GM12873 (cell line): ENCODE measurements around the gene BNC1.

Experiments
- TF ChIP-seq, protein P1 (sequence below): IDR thresholded peaks from 2 replicates; pipeline ENCODE4 v1.5.1; 2012; ENCODE audit warnings: low read depth, mild to moderate bottlenecking, moderate library complexity, low read length, control low read depth; ENCODE audit not compliant: insufficient read depth; ENCODE audit errors: missing control alignments

The BNC1 gene

GRCh38 chr15:83293201-83293600 is 8.7 kb upstream of the BNC1 start:
- TF ChIP-seq, protein P1, sequence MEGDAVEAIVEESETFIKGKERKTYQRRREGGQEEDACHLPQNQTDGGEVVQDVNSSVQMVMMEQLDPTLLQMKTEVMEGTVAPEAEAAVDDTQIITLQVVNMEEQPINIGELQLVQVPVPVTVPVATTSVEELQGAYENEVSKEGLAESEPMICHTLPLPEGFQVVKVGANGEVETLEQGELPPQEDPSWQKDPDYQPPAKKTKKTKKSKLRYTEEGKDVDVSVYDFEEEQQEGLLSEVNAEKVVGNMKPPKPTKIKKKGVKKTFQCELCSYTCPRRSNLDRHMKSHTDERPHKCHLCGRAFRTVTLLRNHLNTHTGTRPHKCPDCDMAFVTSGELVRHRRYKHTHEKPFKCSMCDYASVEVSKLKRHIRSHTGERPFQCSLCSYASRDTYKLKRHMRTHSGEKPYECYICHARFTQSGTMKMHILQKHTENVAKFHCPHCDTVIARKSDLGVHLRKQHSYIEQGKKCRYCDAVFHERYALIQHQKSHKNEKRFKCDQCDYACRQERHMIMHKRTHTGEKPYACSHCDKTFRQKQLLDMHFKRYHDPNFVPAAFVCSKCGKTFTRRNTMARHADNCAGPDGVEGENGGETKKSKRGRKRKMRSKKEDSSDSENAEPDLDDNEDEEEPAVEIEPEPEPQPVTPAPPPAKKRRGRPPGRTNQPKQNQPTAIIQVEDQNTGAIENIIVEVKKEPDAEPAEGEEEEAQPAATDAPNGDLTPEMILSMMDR: no peak

DNA sequence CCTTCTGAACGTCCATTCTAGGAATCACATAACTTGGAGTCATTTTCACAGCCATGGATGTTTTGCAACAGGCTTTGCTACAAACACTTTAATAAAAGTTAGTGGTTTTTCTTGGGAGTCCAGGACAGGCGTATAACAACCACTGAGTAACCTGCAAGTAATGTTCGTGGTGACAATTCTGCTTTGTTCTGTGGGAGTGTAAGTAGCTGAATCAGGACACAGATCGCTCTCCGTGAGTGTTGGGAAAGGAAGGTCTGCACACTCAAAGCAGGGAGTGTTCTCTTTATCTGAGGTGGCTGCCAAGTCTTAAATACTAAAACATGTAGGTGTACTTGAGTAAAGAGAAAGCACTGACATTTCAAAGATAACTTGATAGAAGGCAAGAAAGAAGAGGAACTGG is 7.9 kb upstream of the BNC1 start:
- TF ChIP-seq, protein P1: no peak

- TF ChIP-seq, protein P1: no peak
Observed at GRCh38 chr15:83290236-83290635, 5.8 kb upstream of the BNC1 start.

DNA sequence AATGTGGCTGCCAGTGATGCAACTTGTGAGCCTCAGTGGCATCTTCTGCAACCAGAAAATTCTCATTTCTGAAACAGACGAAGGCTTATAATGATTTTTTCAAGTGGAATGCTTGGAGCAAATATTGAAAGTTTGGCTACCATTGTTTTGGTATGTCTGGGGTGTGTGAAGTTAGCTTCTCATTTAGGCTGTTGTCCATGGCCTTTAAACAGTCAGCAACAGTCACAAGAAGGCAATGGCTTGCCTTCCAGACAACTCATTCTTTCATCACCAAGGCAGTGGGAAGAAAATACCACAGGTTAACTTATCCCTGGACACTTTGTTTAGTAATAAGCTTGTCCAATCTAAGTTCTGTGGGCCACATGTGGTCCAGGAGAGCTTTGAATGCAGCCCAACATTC is 4.7 kb upstream of the BNC1 start:
- TF ChIP-seq, protein P1: no peak

DNA sequence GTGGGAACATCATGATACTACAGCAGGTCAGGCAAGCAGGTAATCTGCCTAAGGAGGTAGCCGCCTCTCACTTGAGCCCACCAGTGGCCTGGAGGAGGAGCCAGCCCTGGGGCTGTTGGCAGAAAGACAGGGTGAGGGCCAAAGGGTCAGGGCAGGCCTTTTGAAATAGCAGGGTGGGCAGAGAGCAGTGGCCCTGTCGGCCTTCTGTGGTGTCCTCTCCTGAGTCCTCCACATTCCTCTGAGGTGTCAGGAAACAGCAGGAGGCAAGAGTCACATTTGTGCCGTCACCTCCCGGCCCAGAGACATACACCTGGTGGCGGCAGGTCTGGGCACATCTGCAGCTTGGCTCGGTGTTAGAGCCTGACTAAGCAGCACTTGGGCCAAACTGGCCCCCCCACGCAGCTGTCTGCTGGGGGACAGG is 3.9 kb upstream of the BNC1 start:
- TF ChIP-seq, protein P1: no peak

GRCh38 chr15:83287541-83288027 is 3.1 kb upstream of the BNC1 start:
- TF ChIP-seq, protein P1: no peak

DNA sequence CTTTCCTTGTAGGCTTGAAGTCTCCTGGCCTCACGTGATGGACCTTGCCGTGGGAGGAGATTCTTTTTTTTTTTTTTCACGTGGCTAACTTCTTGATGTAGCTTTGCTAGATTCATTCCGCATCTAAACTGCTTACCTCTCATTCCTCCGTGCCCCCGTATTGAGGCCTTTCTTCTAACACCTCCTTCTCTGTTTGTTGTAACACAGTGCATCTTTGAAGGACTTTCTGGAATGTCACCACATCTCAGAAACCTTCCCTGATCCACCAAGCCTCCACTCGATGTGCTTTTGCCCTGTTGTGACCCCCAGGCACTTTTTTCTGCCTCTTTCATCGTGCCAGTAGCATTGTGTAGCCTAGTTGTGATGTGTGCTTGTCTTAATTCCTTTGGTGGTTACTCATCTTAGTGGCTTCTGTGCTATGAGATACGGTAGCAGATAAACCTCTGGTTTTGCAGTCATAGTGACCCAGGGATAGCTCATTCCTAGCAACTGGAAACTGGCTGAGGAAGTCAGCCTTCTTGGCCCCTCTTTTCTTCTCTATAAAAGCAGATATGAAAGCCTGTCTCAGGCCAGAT is 1.6 kb upstream of the BNC1 start:
- TF ChIP-seq, protein P1: no peak
